ENCODE results near the gene NPTXR.
A peak's percentile ranks its signal among the peaks of the same experiment; 100 is the strongest.

NPTXR gene

DNA sequence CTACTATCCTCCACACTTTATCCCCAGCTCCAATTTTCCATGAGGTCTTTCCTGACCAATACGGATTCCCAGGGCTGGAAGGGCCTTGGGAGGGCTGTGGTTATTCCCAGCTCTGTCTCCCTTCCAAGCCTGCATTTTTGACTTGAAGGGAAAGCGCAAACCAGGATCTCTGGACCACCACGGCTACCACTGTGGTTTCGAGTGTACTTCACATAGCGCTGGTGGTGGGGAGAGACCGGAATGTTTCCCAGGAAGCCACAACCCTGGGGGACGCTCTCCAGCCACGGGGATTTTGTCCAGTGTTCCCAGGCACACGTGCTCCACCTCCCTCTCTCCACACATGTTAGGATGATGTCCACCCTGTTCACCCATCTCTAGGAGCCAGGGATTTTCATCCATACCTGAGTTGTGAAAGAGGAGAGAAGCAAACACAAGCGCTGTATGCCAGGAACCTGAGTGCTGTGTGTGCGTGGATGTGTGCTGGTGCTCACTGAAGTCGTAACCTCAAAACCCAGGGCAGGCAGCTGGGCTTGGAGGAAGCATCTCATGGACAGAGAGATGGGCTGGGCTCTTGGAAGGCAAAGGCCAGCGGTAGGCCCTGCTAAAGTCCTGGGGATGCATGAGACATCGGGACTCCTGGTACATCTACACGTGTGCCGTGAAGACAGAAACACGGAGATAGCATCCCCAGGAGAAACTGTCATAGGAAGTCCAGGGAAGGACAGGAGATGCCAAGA, 1.3 kb upstream of the NPTXR start:
- no peak for DNase-seq
- no peak overlapping the region for H3K27ac ChIP-seq
- no peak overlapping the region for H3K4me3 ChIP-seq (ENCODE audit: low read depth, low read length)
- no peaks in the 10 kb centered on the region for H3K36me3 ChIP-seq (replicated peaks)
- peaks cover 25% of the 10 kb centered on the region for H3K27me3 ChIP-seq (replicated peaks)
- in situ Hi-C loops (cut with HindIII; ENCODE audit: low pct_ligation_motif_present, low sequenced_read_pairs), result no loop called here
- TF ChIP-seq, protein P1, sequence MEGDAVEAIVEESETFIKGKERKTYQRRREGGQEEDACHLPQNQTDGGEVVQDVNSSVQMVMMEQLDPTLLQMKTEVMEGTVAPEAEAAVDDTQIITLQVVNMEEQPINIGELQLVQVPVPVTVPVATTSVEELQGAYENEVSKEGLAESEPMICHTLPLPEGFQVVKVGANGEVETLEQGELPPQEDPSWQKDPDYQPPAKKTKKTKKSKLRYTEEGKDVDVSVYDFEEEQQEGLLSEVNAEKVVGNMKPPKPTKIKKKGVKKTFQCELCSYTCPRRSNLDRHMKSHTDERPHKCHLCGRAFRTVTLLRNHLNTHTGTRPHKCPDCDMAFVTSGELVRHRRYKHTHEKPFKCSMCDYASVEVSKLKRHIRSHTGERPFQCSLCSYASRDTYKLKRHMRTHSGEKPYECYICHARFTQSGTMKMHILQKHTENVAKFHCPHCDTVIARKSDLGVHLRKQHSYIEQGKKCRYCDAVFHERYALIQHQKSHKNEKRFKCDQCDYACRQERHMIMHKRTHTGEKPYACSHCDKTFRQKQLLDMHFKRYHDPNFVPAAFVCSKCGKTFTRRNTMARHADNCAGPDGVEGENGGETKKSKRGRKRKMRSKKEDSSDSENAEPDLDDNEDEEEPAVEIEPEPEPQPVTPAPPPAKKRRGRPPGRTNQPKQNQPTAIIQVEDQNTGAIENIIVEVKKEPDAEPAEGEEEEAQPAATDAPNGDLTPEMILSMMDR (IDR thresholded peaks at IDR 0.05; ENCODE audit: low read depth, low read length, missing control alignments), result no peak

DNA sequence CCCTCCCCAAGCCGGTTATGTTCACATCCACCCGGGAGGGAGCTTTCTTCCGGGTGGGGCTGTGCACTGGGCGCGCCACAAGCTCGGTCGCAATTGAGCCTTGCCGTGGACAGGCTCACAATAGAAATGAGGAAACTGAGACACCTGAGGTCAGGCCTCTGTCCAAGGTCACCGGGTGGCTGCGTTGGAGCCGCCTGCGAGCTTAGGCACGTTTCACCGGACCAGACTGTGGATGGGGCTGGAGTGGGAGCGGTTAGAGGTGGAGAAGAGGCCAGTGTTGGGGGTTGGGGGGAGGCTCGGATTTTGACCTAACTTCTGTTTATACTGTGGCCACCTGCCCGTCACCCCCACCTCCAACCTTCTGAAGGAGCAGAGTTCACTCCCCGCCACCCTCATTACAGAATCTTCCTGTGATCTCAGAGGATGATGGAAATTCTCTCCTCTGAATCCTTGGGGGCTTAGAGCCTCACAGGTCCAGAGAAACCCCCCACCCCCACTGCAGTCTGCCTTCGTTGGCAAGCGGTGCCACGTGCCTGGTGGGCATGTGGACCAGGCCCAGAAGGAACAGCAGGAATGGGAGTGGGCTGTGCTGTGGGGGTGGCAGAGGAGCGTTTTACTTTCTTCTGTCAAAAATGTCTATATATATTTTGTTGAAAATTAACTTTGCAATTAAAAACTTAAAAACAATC, 631 bp upstream of the NPTXR start:
- no peaks in the 10 kb centered on the region for H3K36me3 ChIP-seq (replicated peaks)
- H3K27ac ChIP-seq, result no peak overlapping the region

DNA sequence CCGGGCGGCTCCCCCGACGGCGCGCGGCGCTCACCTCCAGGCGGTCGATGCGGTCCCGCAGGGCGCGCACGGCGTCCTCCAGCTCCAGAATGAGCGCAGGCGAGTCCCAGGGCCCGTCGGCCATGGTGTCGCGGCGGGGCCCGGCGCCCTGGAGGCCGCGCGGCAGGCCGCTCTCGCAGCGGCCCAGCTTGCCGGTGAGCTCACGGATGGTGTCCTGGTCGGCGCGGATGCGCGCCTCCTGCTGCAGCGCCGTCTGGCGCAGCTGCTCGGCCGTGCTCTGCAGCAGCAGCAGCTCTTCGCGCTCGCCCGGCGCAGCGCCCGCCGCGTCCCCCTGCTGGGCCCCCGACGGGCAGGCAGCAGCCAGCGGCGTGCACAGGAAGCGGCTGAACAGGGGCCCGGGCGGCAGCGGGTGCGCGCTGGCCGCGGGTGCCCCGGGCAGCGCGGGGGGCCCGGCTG, 599 bp downstream of the NPTXR start:
- TF ChIP-seq, protein P1 (IDR thresholded peaks at IDR 0.05; ENCODE audit: low read depth, low read length, missing control alignments), result peak; percentile 38
- peak; percentile 22 for DNase-seq
- Histone ChIP-seq H3K4me3 (ENCODE audit: low read depth, low read length) (peak overlapping the region; percentile 17), H3K27ac (no peak overlapping the region), H3K36me3 (replicated peaks) (no peaks in the 10 kb centered on the region), H3K27me3 (replicated peaks) (peaks cover 28% of the 10 kb centered on the region)
- in situ Hi-C loops (cut with HindIII; ENCODE audit: low pct_ligation_motif_present, low sequenced_read_pairs), result no loop called here

More for the DNA sequence above, 631 bp upstream of the NPTXR start:
- no peak for DNase-seq
- Histone ChIP-seq H3K27me3 (replicated peaks) (peaks cover 25% of the 10 kb centered on the region), H3K4me3 (ENCODE audit: low read depth, low read length) (no peak overlapping the region)
- in situ Hi-C loops (cut with HindIII; ENCODE audit: low pct_ligation_motif_present, low sequenced_read_pairs), result no loop called here
- TF ChIP-seq, protein P1 (IDR thresholded peaks at IDR 0.05; ENCODE audit: low read depth, low read length, missing control alignments), result no peak

DNA sequence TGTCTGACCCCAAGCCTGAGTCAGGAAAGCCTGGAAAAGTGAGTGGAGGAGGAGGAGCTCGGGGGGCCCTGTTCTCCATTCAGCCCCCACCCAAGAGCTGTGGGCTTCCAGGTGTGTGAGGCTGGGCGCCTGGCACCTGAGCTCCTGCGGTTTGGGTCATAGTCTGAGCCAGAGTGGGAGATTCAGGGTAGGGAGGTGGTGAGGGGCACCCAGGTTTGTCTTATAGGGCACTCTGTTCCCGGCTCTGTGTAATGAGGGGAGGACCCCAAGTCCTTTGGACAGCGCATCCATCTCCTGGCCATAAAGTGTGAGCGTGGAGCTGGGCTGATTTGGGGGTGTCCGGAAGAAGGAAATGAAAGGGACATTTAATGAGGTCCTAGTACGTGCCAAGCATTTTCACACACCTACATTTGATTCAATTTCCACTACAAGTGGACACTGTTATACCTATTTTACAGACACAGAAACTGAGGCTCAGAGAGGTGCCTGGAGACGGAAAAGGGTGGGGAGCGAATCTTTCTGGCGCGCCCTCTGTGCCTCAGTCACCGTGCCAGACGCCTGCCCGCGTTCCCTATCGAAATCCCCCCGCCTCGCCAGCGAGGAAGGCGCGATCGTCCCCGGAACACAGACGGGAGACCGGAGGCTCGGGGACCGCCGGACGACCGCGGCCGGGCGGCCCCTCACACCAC, 1.2 kb downstream of the NPTXR start:
- no peaks in the 10 kb centered on the region for H3K36me3 ChIP-seq (replicated peaks)
- no peak for DNase-seq
- peaks cover 28% of the 10 kb centered on the region for H3K27me3 ChIP-seq (replicated peaks)
- TF ChIP-seq, protein P1 (IDR thresholded peaks at IDR 0.05; ENCODE audit: low read depth, low read length, missing control alignments), result no peak
- peak overlapping the region; percentile 17 for H3K4me3 ChIP-seq (ENCODE audit: low read depth, low read length)
- no peak overlapping the region for H3K27ac ChIP-seq
- in situ Hi-C loops (cut with HindIII; ENCODE audit: low pct_ligation_motif_present, low sequenced_read_pairs), result no loop called here

GRCh38 chr22:38841635-38842034, 2.2 kb downstream of the NPTXR start:
- no peak for DNase-seq
- TF ChIP-seq, protein P1 (IDR thresholded peaks at IDR 0.05; ENCODE audit: low read depth, low read length, missing control alignments), result no peak
- in situ Hi-C loops (cut with HindIII; ENCODE audit: low pct_ligation_motif_present, low sequenced_read_pairs), result no loop called here
- H3K27me3 ChIP-seq (replicated peaks), result peaks cover 28% of the 10 kb centered on the region
- no peak overlapping the region for H3K4me3 ChIP-seq (ENCODE audit: low read depth, low read length)
- H3K27ac ChIP-seq, result no peak overlapping the region
- no peaks in the 10 kb centered on the region for H3K36me3 ChIP-seq (replicated peaks)

All from brain microvascular endothelial cell (primary cell).